ENCODE results near the gene ZFYVE19. TPM values are rescaled to one million over a fixed set of nuclear protein-coding genes. Genes with fewer than 3 reads are reported as not detected.

The ZFYVE19 gene
- total and polyA plus RNA-seq, 2 of the 13 experiments (the other 11 are each of a cell fraction or from before 2014, with no cell fraction given), result 23.3 to 44.0 TPM

DNA sequence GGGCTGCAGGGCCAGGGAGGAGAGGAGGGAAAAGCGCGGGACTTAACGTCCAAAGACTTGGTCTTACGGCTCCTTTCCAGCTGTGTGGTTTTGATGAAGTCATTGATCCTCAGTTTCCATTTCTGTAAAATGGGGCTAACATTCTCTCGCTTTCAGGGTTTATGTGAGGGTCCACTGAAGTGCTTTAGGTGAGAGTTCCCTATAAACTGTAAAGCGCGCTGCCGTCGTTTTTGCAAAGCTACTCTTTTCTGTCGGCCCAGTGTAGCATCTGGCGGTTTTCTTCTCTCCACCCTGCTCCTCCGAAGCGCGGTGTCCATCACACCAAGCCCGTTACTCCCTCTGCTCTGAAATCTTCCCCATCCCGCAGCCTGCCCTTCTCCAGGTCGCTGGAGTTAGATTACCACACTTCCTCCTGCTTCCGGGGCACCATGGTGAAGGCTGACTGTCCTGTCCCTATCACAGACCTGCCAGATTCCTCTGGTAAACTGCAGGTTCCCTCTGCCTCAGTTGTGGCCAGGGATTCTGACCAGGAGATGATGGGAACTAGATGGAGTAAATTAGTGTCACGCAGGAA is 1.1 kb downstream of the ZFYVE19 start (continued):
- TF ChIP-seq, protein P1, sequence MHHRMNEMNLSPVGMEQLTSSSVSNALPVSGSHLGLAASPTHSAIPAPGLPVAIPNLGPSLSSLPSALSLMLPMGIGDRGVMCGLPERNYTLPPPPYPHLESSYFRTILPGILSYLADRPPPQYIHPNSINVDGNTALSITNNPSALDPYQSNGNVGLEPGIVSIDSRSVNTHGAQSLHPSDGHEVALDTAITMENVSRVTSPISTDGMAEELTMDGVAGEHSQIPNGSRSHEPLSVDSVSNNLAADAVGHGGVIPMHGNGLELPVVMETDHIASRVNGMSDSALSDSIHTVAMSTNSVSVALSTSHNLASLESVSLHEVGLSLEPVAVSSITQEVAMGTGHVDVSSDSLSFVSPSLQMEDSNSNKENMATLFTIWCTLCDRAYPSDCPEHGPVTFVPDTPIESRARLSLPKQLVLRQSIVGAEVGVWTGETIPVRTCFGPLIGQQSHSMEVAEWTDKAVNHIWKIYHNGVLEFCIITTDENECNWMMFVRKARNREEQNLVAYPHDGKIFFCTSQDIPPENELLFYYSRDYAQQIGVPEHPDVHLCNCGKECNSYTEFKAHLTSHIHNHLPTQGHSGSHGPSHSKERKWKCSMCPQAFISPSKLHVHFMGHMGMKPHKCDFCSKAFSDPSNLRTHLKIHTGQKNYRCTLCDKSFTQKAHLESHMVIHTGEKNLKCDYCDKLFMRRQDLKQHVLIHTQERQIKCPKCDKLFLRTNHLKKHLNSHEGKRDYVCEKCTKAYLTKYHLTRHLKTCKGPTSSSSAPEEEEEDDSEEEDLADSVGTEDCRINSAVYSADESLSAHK (CRISPR knock-in tag; IDR thresholded peaks at IDR 0.05; ENCODE audit: borderline replicate concordance), result no peak
- TF ChIP-seq ZNF382 (CRISPR knock-in tag; IDR thresholded peaks at IDR 0.05; ENCODE audit: borderline replicate concordance) (no peak), JUN (CRISPR knock-in tag; IDR thresholded peaks at IDR 0.05) (no peak), ZNF329 (CRISPR knock-in tag; IDR thresholded peaks at IDR 0.05; ENCODE audit: low read depth) (no peak), ZNF17 (CRISPR knock-in tag; IDR thresholded peaks at IDR 0.05) (no peak), ZMYM3 (CRISPR knock-in tag; IDR thresholded peaks at IDR 0.05) (peak; percentile 83), ZNF253 (CRISPR knock-in tag; IDR thresholded peaks at IDR 0.05; ENCODE audit: borderline replicate concordance) (0 out of 2 replicates have a peak, but pooled peaks have one; percentile 37), ZFX (CRISPR knock-in tag; IDR thresholded peaks at IDR 0.05; ENCODE audit: low read depth) (no peak), ZNF780A (CRISPR knock-in tag; IDR thresholded peaks at IDR 0.05) (no peak), ZNF20 (CRISPR knock-in tag; IDR thresholded peaks at IDR 0.05) (0 out of 2 replicates have a peak, but pooled peaks have one; percentile 26)
- TF ChIP-seq, protein P2, sequence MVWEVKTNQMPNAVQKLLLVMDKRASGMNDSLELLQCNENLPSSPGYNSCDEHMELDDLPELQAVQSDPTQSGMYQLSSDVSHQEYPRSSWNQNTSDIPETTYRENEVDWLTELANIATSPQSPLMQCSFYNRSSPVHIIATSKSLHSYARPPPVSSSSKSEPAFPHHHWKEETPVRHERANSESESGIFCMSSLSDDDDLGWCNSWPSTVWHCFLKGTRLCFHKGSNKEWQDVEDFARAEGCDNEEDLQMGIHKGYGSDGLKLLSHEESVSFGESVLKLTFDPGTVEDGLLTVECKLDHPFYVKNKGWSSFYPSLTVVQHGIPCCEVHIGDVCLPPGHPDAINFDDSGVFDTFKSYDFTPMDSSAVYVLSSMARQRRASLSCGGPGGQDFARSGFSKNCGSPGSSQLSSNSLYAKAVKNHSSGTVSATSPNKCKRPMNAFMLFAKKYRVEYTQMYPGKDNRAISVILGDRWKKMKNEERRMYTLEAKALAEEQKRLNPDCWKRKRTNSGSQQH (CRISPR knock-in tag; IDR thresholded peaks at IDR 0.05; ENCODE audit: low read depth), result no peak
- TF ChIP-seq, protein P3, sequence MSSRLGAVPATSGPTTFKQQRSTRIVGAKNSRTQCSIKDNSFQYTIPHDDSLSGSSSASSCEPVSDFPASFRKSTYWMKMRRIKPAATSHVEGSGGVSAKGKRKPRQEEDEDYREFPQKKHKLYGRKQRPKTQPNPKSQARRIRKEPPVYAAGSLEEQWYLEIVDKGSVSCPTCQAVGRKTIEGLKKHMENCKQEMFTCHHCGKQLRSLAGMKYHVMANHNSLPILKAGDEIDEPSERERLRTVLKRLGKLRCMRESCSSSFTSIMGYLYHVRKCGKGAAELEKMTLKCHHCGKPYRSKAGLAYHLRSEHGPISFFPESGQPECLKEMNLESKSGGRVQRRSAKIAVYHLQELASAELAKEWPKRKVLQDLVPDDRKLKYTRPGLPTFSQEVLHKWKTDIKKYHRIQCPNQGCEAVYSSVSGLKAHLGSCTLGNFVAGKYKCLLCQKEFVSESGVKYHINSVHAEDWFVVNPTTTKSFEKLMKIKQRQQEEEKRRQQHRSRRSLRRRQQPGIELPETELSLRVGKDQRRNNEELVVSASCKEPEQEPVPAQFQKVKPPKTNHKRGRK (CRISPR knock-in tag; IDR thresholded peaks at IDR 0.05), result no peak
- TF ChIP-seq, protein P4, sequence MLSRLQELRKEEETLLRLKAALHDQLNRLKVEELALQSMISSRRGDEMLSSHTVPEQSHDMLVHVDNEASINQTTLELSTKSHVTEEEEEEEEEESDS (CRISPR knock-in tag; IDR thresholded peaks at IDR 0.05; ENCODE audit: borderline replicate concordance), result no peak
- TF ChIP-seq, protein P5, sequence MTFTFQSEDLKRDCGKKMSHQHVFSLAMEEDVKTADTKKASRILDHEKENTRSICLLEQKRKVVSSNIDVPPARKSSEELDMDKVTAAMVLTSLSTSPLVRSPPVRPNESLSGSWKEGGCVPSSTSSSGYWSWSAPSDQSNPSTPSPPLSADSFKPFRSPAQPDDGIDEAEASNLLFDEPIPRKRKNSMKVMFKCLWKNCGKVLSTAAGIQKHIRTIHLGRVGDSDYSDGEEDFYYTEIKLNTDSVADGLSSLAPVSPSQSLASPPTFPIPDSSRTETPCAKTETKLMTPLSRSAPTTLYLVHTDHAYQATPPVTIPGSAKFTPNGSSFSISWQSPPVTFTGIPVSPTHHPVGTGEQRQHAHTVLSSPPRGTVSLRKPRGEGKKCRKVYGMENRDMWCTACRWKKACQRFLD (CRISPR knock-in tag; IDR thresholded peaks at IDR 0.05; ENCODE audit: borderline replicate concordance), result no peak
- TF ChIP-seq, protein P6, sequence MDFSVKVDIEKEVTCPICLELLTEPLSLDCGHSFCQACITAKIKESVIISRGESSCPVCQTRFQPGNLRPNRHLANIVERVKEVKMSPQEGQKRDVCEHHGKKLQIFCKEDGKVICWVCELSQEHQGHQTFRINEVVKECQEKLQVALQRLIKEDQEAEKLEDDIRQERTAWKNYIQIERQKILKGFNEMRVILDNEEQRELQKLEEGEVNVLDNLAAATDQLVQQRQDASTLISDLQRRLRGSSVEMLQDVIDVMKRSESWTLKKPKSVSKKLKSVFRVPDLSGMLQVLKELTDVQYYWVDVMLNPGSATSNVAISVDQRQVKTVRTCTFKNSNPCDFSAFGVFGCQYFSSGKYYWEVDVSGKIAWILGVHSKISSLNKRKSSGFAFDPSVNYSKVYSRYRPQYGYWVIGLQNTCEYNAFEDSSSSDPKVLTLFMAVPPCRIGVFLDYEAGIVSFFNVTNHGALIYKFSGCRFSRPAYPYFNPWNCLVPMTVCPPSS (IDR thresholded peaks at IDR 0.05), result no peak
- TF ChIP-seq, protein P7, sequence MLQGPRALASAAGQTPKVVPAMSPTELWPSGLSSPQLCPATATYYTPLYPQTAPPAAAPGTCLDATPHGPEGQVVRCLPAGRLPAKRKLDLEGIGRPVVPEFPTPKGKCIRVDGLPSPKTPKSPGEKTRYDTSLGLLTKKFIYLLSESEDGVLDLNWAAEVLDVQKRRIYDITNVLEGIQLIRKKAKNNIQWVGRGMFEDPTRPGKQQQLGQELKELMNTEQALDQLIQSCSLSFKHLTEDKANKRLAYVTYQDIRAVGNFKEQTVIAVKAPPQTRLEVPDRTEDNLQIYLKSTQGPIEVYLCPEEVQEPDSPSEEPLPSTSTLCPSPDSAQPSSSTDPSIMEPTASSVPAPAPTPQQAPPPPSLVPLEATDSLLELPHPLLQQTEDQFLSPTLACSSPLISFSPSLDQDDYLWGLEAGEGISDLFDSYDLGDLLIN (CRISPR knock-in tag; IDR thresholded peaks at IDR 0.05; ENCODE audit: borderline replicate concordance), result peak; percentile 55; the same call in 1 of the 2 replicates
- TF ChIP-seq, protein P8, sequence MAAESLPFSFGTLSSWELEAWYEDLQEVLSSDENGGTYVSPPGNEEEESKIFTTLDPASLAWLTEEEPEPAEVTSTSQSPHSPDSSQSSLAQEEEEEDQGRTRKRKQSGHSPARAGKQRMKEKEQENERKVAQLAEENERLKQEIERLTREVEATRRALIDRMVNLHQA (CRISPR knock-in tag; IDR thresholded peaks at IDR 0.05), result no peak
- TF ChIP-seq, protein P9, sequence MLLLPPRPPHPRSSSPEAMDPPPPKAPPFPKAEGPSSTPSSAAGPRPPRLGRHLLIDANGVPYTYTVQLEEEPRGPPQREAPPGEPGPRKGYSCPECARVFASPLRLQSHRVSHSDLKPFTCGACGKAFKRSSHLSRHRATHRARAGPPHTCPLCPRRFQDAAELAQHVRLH (CRISPR knock-in tag; IDR thresholded peaks at IDR 0.05; ENCODE audit: borderline replicate concordance, low read depth), result no peak

Measured in HepG2 (cell line).